ENCODE data around the gene KCNAB1.

The KCNAB1 gene

DNA sequence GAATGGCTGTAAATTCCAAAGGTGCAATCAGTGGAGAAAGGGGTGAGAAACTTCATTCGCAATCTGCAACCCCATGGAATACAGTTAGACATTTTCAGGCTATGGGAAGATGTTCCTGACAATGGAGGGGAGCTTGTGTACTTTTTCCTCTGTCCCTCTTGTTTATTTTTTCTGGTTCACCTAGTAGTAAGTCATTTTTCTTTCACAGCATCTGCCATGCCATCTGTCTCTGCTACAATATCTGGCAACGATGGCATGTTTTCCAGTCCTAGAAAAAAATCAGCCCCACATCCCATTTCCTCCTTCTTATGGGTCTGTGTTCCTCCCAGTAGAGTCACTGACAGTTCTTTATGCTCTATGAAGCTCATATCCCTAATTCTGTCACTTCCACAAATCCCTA lies 358.5 kb downstream of the KCNAB1 start:
- no peak overlapping the region for H3K4me3 ChIP-seq (ENCODE audit: low read depth, low read length)

DNA sequence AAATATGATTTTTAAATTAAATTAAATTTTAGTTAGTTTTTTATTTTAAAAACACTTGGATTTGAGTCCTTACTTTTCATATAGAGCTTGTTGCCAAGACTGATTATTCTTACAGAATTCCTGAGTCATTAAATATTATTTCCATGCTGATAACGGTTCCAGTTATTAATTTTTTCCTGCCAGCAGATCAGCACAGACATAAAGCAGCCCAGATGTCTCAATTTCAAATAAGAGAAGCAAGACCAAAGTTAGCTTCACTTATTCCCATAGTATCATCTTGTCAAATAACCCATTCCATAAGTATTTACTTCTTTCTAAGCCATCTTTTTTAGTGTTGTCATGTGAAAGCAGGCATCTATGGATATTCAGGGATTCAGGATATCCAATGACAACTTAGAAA lies 359.2 kb downstream of the KCNAB1 start:
- no peak overlapping the region for H3K4me3 ChIP-seq (ENCODE audit: low read depth, low read length)

DNA sequence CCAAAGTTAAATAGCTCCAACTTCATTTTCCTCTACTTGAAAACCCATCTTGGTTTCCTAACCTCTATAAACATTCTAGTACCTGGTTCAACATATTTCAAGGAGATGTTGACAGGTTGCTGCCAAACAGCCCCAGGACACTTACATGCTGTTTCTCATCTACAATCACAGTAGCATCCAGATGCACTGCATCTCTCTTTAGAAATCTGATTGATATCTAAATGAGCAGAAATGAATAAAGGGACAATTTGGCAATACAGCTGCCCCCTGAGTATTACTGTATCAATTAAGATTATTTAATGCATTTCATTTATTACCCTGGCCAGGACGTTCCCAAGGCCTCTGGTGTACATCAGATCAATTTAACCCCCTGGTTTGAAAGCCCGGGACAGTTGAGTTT lies 360.6 kb downstream of the KCNAB1 start:
- no peak overlapping the region for H3K4me3 ChIP-seq (ENCODE audit: low read depth, low read length)

DNA sequence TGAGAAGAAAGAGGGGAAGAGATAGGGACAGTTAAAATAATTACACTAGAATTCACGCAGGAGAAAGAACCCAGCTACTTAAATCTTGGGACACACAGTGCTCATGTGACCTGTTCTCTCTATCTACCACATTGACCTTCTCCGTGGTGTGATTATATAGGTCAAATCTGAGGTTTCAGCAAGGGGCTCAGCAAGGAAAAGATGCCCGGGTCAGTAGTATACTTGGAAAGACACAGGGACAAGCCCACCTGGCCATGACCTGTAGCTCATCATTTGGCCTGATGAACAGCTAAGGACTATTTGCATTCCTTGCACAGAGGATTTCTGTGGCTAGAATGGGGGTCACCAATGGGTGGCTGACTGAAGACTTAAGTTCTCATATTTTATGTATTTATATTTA lies 362.6 kb downstream of the KCNAB1 start:
- no peak overlapping the region for H3K4me3 ChIP-seq (ENCODE audit: low read depth, low read length)

DNA sequence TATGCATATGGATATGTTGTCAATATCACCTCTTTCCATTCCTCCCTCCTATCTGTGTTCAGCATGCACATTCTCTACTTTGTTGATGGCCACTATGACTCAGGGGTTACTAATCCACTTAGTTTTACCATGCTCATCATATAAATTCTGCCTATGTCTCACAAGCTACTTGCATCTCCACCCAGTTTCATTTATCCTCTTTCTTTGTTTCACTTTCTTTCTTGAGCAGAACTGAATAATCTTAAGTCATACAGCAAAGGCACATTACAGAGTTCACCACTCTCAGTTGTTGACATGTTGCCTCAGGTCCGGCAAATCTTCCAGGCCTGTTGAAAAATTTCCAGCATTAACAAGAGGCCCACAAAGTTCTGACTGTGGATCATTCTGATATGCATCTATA lies 363.0 kb downstream of the KCNAB1 start:
- H3K4me3 ChIP-seq (ENCODE audit: low read depth, low read length) = no peak overlapping the region

DNA sequence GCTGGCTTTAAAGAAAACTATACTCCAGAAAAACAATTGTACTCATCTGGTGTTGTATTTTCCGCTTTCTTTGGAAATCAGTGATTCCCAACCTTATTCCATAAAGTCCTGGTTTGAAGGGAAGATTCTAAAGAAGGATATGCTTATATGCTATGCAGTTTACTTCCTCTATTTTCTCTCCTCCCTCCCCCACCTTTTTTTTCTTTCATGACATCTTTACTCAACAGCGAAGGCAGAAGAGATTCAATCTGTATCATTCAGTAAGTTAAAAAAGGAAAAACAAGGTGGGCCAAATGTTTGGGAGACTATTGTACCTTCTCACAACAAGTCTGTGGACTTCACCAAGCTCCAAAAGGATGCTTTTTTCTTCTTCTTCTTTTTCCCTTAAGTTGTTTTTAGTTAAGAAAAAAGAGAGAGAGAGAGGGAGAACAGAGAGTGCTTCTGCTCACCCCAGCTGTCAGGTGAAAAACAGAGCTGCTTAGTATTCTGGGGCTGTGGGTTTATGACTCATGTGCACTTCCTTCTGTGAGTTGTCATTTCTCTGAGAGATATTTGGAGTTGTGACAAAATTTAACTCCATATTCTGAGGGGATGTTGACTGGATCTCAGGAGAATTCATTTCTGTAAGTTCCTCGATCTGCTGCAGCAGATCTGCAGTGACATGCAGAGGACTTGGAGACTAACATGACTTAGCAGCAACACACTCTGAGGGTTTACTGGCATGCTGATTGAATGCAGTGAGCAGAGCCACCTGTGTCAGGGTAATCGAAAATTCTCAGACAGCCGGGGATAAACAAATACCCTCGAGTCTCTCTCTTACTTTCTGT lies 363.8 kb downstream of the KCNAB1 start:
- H3K4me3 ChIP-seq (ENCODE audit: low read depth, low read length) = no peak overlapping the region

DNA sequence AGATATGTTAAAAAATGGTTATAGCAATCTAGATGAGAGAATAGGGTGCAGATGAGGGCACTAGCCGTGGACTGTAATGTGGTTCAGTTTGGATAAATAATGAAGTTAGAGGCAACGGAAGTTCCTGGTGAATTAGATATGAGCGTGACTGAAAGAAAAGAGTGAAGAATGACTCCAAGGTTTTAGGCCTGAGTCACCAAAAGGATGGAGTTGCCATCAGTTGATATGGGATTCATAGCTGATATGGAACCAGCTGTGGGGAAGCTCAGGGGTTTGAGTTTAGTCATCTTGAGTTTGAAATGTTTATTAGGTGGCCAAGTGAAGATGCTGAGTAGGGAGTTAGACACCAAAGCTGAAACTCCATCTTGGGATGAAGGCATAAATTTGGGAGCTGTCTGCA lies 368.4 kb downstream of the KCNAB1 start:
- no peak overlapping the region for H3K4me3 ChIP-seq (ENCODE audit: low read depth, low read length)

DNA sequence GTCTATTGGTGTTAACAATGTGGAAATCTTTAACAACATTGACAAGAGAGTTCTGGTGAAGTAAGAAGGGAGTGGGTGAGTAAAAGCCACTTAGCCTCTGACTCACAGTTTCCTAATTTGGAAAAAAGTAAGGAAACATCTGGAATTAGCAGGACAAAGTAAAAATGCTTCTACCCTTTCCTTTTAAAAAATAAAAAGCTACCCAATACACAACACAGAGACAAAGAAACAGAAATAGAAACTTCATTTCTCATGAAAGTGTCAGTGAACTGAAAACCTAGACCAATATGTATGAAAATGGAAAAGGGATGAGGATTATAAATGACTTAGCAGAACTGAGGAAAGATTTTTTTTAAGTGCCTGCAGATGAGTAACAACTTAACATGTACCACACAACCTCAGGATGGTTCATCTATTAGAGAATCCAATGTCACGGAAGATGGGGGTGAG lies 369.1 kb downstream of the KCNAB1 start:
- no peak overlapping the region for H3K4me3 ChIP-seq (ENCODE audit: low read depth, low read length)

DNA sequence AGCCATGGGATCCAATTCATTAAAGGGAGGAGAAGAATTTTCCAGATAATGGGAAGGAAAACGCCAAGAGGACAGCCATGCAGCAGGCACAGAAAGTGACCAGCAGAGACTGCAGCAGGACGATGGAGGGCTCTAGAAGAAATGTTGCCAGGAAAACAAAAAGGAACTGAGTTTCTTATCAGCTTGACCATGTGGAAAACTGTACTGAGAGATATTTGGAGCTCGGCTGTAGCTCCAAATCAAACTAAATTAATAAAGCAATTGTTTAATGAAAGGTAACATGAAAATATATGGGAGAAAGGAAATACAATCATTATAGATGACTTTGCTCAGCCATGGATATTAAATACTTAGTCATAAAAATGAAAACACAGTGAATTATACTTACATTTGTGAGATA lies 370.8 kb downstream of the KCNAB1 start:
- H3K4me3 ChIP-seq (ENCODE audit: low read depth, low read length) = no peak overlapping the region

DNA sequence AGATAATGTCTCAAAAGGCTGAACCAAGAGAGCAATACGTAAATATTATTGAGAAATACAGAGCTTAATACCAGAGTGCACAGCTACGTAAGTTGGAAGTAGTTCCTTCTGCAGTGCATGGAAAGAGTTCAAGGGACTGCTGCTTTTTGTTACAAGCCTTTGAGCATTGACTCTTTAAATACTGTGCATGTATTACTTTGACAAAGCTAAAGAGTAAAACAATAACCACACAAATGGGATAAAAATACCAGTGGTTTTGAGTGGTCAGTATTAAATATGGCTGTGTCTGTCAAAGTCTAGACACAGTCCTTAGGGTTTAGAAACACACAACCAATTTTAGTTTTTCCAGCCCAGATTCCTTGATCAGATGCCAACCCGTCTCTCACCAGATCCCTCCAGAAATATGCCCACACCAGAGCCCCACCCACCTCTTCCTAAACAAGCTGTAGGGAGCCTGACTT lies 372.5 kb downstream of the KCNAB1 start:
- H3K4me3 ChIP-seq (ENCODE audit: low read depth, low read length) = no peak overlapping the region

DNA sequence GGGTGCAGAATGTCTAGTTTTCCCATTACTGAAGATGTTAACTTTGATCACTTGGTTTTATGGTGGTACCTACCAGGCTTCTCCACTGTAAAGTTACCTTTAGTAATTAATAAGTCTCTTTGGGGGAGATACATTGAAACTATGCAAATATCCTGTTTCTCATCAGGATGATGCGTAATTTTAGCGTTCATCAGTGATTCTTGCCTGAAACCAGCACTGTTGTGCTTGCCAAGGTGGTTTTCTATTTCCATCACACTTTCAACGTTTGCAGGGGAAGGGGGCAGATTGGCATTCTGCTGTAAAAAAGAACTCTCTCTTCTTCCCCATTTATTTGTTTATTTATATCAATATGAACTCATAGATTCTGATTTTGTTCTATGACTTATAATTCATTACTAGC lies 373.5 kb downstream of the KCNAB1 start:
- no peak overlapping the region for H3K4me3 ChIP-seq (ENCODE audit: low read depth, low read length)

DNA sequence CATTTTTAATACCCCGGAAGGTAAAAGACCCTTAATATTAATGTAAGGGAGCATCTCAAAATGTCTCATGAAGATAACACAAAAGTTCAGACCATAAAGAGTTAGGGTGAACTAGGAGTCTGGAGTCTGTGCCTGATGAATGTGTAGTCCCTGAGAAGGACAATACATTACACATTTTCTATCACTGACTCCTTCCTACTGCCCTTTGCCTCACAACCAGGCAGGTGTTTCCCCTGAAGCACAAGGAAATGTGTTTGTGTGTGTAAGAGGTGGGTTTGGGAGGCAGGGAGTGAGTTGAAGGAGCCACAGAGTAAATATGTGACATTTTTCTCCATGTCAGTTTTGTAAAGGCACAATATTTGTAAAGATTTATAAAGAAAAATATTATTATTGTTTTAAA lies 375.4 kb downstream of the KCNAB1 start:
- no peak overlapping the region for H3K4me3 ChIP-seq (ENCODE audit: low read depth, low read length)

DNA sequence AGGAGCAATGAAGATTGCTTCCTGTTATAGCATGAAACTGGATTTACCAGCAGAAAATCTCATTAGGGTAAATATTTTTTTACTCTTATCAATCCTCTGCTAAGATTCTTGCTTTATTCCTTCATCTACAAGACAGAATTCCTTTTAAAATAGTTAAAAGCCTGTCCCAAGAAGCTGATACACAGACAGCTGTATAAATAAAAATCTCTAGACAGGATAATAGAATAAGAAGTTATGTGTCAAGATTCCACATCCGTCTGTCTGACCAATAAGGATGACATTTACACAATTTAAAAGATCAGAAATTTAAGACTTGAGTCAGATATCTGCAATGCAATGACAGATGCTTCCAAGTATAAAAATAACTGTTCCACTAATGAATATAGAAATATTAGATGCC lies 376.9 kb downstream of the KCNAB1 start:
- H3K4me3 ChIP-seq (ENCODE audit: low read depth, low read length) = no peak overlapping the region

DNA sequence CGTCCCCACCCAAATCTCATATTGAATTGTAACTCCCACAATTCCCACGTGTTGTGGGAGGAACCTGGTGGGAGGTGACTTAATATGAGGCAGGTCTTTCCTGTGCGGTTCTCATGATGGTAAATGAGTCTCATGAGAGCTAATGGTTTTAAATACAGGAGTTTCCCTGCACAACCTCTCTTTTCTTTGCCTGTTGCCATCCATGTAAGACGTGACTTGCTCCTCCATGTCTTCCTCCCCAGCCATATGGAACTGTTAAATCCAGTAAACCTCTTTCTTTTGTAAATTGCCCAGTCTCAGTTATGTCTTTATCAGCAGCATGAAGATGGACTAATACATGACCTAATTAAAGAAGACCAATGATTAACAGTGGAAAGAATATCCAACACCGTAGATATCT lies 377.9 kb downstream of the KCNAB1 start:
- H3K4me3 ChIP-seq (ENCODE audit: low read depth, low read length) = no peak overlapping the region

DNA sequence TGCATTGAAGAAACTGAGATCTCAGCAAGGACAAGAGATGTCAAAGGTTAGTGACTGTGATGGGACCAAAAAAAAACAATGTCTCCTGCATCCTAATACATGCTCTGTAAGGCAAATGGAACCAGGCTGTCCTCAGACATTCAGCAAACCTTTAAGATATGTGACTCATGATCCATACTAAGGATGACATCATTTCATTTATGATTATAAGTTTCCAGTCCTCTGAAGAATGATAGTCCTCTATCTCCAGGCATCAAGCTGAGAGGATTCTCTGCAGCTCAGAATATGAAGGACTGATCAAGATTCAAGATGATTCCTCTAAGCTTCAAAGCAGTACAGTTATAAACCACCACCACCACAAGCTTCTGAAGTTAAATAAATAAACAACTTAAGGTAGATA lies 386.9 kb downstream of the KCNAB1 start:
- no peak overlapping the region for H3K4me3 ChIP-seq (ENCODE audit: low read depth, low read length)

DNA sequence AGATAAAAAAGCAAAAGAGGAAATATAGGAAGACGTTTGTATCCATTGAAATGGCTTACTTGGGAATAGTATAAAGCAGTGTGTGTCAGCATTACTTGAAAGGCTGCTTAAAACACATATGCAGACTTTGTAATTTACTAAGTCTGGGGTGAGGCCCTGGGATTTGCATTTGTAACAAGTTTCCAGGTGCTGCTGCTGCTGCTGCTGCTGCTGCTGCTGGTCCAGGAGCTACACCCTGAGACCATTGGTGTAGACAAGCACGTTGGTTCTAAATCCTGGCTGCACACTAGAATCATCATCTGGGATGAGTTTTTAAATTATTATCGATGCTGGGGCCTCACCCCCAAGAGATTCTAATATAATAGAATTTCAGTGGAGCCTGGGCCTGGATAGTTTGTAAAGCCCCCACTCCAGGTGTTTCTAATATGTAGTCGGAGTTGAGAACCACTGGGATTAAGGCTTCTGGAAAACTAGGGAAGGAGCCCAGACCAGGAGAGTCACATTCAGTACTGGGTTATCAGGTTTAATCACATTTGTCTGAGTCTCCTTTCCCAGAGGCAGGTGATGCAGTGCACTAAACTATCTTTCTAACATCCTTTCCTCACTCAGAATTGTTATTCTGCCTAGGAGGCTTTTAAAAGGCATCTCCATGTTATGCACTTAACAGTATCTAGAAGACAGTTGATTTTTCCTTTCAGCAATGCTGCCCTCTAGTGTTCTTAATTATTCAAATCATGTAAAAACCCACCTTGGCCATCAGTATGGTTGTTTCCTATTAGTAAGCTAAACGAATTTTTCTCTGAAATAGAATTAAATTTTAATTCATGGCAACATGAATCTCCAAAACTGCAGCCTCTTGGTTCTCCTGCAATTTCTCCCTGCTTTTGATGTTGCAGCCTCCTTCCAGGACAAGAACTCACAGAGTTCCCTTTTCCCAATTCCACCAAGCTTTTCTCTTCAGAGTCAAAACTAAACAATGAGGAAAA lies 389.1 kb downstream of the KCNAB1 start:
- no peak overlapping the region for H3K4me3 ChIP-seq (ENCODE audit: low read depth, low read length)

DNA sequence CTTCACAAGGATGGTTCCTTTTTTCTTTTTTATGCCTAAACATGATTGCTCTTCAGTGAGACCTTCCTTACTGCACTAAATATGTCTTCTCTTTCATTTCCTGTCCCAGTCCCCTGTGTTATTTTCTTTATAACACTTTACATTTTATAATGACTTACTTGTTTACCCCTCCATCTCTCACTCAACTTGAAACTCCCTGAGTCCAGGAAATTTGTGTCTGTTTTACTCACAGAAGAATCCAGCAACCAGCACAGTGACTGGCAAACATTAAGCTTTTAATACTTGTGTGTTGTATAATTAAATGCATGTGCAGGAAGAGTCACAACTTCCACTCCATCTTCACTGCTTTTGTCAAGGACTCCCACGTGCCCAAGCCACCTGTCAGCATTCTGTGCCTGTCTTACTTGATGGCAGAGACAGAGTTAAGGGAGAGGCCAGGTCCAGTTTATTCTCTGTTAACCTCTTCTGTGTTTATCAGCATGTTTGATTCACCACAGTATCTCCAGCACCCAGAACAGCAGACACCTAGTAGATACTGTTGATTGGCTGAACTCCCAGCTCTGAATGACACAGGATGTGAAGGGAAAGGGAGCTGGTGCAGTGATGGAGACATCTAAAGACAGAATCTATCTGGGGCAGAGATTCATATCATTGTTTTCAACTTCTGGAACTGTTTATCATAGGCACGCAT lies 391.8 kb downstream of the KCNAB1 start:
- H3K4me3 ChIP-seq (ENCODE audit: low read depth, low read length) = no peak overlapping the region

DNA sequence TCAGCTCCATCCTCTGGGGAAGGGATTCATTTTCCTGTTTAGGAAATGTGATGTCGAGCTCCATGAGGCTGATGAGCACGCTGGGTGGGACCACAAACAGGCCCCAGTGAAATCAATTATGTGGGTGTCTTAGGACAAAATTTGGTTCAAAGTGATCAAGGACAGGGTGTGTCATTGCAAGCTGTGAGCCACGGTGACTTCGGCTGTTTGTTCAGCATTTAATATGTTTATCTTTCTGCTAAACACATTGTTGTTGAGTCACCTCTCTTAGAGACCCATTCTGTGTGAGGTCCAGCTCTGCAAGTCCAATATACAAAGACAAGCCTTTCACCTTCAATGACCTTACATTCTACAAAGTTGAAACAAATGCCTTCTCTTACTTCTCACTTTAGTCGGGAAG lies 393.2 kb downstream of the KCNAB1 start:
- no peak overlapping the region for H3K4me3 ChIP-seq (ENCODE audit: low read depth, low read length)

DNA sequence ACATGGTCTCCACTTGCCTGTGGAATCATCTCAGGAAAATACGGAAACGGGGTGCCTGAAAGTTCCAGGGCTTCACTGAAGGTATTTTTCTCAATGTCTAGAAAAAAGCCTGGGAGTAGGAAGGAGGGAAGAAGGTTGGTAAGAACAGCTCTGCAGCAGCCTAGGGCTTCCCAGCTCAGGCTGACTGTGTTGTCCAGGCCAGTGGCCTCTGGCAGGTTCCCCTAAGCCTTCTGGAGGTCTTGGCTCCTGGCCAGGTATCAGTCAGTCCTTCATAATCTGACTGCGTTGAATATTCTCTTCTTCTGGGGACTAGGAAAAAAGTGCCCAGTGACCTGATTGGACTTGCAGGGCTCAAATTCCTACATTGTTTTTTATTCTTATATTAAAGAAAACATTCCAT lies 395.9 kb downstream of the KCNAB1 start:
- H3K4me3 ChIP-seq (ENCODE audit: low read depth, low read length) = no peak overlapping the region

DNA sequence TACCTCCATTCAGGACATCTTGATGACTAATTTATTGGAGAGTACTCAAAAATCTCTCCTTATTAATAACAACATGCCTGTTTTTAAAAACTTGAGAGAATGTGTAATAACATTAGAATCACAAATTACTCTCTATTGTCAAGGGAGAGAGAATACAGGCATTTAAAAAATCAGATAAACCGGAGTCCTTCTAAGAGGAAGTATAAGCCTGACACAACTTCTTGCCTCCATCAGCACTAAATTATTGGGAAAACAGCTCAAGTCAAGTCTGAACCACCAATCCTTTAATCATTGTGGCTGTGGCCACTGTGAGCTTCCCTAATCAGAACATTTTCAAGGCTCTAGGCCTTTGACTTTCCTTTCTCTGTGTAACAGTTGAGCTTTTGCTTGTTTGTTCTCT lies 396.6 kb downstream of the KCNAB1 start:
- no peak overlapping the region for H3K4me3 ChIP-seq (ENCODE audit: low read depth, low read length)

DNA sequence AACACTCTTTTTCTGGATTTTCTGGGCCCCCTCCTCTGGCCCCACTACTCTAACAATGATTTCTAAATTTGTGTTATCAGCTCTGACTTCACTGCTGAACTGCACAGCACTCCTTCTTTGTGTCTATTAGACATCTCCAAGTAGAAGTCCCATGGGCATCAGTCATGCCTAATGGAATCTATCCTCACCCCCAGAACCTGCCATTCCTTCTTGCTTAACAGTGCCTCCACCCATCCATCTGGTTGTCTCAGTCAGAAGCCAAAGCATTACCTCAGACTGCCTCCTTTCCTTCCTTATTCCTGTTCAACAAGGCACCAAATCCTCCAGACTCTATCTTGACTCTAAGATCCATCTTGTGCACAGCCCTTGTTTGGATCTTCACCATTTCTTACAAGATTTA lies 398.3 kb downstream of the KCNAB1 start:
- no peak overlapping the region for H3K4me3 ChIP-seq (ENCODE audit: low read depth, low read length)

Data from iPS-11a (cell line).